Hematopoietic multipotent progenitor cell treated with erythropoietin and hydrocortisone succinate and interleukin-3 and kit ligand, for 15 days (in vitro differentiated cells): Measurements from ENCODE around the gene UNKL.

Experiments used
- DNase-seq: peaks from one replicate; pipeline ENCODE4 v3.0.0-alpha.2; 2015; ENCODE audit warnings: low spot score

UNKL gene

GRCh38 chr16:1375741-1376410, 38.6 kb downstream of the UNKL start:
- peak; percentile 60 for DNase-seq

DNA sequence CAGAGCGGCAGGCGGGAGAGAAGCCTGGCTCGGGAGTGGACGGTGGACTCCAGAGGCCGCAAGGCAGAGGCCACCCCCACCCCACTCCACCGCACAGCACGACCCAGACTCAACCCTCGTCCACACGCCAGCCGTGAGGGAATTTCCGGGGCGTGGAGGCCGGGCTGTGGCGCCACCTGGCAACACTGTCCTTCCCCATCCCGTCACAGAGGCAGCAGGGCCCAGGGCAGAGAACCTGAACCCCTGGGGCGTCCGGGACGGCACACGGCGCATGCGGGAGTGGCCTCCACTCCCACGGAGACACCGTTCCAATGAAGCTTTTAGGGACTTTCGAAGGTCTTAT, 39.2 kb downstream of the UNKL start:
- DNase-seq: no peak

- DNase-seq: peak; percentile 38
These were observed 39.8 kb downstream of the UNKL start for GRCh38 chr16:1374418-1375297.

GRCh38 chr16:1372292-1372950, 42.1 kb downstream of the UNKL start:
- no peak for DNase-seq

DNA sequence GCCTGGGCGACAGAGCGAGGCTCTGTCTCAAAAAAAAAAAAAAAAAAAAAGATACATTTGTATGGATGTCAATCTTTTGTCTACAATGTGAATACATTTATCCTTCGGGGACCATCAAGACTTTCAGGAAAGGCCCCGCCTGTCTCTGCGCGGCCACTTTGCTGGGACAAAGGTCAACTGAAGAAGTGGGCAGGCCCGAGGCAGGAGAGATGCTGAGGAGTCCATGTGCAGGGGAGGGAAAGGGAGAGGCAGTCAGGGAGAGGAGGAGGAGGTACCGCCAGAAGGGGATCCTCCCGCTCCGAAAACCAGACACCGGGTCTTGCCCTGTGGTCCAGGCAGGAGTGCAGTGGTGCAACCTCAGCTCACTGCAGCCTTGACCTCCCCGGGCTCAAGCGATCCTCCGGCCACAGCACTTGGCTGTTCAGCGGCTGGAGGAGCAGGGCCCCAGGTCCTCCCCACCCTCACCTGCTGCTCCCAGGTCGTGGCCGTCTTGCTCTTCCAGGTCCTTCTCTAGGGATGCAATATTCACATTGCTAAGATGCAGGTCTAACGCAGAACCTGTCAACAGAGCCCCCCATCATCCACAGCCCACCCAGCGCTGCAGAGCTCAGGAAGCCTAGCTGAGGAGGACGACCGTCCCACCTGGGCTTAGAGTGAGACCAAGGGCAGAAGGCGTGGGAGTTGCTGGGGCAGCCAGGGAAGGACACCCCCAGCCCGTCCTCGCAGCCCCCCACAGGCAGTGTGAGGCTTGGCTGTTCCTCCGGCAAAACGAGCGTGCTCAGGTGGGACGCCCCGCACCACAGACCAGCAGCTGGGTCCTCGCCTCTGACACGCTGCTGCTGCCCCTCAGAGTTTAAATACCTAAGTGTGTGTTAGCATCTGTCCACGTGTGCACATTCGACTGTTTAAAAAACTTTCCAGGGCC, 43.2 kb downstream of the UNKL start:
- DNase-seq: no peak

GRCh38 chr16:1367486-1368174, 46.9 kb downstream of the UNKL start:
- no peak for DNase-seq

DNA sequence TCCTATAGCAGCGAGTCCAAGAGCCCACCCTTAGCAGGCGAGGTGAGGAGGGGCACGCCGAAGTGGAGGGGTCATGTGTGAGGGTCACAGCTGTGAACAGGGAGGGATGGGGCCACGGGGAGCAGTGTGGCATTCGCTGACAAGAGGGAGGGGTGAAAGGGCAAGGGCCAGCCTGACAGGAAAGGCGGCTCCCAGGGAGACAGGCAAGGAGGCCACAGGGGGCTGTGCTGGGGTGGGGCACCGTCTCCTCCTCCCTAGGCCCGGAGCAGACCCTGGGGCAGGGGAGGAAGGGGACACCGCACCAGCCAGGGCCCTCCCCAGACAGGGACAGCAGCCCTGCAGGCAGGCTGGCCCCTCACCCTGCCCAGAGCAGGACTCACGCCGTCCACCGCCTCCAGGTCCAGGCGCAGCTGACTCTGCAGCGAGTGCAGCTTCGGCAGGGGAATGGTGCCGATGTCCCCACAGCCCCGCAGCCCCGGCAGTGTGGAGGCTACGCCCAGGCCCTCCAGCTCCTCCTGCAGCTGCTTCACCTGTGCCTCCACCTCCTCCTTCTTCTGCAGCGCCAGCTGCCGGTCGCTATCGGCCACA, 47.7 kb downstream of the UNKL start:
- no peak for DNase-seq

DNA sequence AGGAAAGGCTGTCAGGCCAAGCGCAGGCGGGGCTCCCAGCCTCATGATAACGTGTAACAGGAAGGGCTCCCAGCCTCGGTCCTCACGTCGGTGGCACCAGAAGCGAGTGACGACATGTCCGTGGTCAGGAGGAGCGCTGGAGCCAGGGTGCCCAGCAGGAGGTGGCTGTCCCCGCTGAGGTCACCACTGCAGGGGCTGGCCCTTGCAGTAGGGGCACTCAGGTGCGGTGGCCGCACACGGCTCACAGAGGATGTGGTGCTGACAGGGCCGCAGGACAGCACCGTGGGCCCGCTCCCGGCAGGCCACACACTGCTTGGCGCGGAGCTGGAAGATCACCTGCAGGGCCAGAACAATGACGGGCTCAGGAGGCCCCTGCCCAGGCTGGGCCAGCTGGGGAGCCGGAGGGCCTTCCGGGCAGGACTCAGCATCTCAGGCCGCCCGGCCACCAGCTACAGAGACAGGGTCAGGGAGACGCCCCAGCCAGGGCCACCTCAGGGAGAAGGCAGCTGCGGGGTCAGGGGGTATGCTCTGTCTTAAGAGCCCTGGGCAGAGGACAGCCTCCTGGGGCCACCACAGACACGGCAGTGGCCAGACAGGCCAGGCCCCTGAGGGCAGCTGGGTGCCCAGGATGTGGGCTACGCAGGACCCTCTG, 48.3 kb downstream of the UNKL start:
- no peak for DNase-seq

DNA sequence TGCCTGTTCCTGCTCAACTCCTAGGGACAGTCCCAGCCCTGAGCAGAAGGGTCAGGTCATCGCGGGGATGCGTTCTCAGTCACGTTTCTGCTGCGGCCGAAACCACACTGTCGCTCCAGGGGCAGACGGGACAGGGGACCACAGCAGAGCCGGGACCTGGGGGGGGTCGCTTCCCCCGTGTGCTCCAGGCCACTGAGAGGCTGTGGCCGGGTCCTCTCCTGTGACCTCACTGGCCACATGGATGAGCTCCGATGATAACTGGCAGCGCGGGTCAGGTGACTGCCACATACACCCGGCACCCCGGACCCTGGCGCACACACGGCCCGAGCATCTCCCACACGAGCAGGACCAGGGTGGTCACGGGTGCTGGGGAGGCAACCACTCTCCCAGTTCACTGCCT, 50.0 kb downstream of the UNKL start:
- no peak for DNase-seq

DNA sequence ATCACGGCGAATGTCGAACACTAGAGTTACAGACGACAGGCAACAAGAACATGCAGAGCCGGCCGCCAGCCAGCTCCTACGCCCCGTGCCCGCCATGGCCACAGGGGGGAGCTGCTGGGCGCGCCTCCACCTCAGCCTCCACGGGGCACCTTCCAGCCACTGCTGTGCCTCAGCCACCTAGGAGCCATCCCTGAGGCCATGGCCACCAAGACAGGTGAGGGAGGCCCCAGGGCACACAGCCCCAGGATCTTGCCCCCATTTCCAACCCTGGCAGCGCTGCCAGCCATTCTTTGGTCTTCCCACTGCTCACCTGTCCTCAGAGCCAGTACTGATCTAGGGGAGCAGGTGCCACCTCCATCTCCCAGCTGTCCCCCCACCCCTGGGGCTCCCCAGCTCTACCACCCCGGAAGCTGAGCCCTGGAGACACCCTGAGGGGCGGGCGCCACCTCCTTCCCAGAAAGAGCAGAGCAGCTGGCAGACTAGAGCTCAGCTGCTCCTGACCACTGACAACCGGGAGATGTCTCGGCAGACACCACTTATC, 50.9 kb downstream of the UNKL start:
- peak; percentile 80 for DNase-seq

DNA sequence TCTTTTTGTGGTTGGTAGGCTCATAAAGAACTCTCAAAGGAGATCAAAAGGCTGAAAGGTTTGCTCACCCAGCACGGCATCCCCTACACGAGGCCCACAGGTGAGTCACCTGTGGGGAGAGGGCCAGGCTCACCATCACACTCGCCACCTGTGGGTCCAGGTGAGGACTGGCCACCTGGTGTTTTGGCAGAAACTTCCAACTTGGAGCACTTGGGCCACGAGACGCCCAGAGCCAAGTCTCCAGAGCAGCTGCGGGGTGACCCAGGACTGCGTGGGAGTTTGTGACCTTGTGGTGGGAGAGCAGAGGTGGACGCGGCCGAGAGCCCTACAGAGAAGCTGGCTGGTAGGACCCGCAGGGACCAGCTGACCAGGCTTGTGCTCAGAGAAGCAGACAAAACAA, 51.7 kb downstream of the UNKL start:
- DNase-seq: no peak

GRCh38 chr16:1361685-1362360, 52.7 kb downstream of the UNKL start:
- no peak for DNase-seq

- DNase-seq: no peak
These were observed 56.5 kb downstream of the UNKL start for GRCh38 chr16:1357906-1358566.

GRCh38 chr16:1356061-1356900, 58.2 kb downstream of the UNKL start:
- no peak for DNase-seq

- no peak for DNase-seq
These were observed 58.9 kb downstream of the UNKL start for GRCh38 chr16:1355591-1355990.

- no peak for DNase-seq
These were observed 59.5 kb downstream of the UNKL start for GRCh38 chr16:1354815-1355540.

DNA sequence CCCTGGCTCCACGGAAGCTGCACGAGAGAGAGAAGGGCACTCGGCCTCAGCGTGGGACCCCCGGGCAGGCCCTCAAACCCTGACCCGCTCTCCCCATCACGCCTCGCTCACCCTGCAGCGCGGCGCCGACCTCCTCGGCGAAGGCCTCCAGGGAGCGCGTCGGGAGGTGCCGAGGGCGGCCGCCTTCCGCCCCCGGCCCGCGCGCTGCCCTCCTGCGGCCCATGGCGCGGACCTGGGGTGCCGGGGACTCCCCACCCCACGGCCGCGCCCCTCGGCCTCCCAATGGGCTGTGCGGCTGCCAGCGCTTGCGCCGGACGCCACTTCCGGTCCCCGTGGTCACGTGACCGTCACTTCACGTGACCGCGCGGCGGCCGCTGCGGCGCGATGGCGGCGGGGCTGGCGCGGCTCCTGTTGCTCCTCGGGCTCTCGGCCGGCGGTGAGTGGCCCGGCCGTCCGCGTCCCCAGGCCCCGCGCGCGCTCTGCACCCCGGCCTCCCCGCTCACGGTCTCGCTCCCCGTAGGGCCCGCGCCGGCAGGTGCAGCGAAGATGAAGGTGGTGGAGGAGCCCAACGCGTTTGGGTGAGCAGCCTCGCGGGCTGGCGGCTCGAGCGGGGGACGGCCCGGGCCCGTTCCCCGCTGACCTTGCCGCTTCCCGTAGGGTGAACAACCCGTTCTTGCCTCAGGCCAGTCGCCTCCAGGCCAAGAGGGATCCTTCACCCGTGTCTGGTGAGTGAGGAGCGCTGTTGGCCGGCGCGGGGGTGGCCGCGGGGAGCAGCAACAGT, 62.7 kb downstream of the UNKL start, which contains the start of the genes GNPTG and TSR3:
Gene GNPTG (plus strand): TSS at position 350 of the 781 bp plus-strand sequence. CDS start 35 bp downstream, at position 385.
Gene TSR3 (minus strand): TSS at position 297 of the 781 bp plus-strand sequence. CDS start 74 bp downstream, at position 223.
- DNase-seq: peak; percentile 91
